AG04449 (cell line): Measurements from ENCODE around the gene PRR18.

Experiments used
- CTCF ChIA-PET: fragments of 350-600 bp; formaldehyde crosslinking; extraction: SDS; loops from one replicate; lab custom pipeline; 2021; ENCODE audit warnings: antibody characterized with exemption; lab: Yijun Ruan, JAX
- POLR2A ChIA-PET: fragments of 400-600, 350-600 bp; formaldehyde crosslinking; extraction: SDS; loops from one replicate; lab custom pipeline; 2020; ENCODE audit warnings: antibody characterized with exemption, inconsistent platforms; lab: Yijun Ruan, JAX
- DNase-seq: peaks from one replicate; pipeline ENCODE4 v3.0.0-alpha.2; 2010; ENCODE audit warnings: low read depth, low spot score
- H3K4me3 ChIP-seq: 2 replicates; pipeline ENCODE4 v1.5.1; 2011; ENCODE audit warnings: low read depth, mild to moderate bottlenecking, control low read depth, low read length
- TF ChIP-seq, protein P1 (sequence below): IDR thresholded peaks from one replicate; pipeline ENCODE4 v1.5.1; 2011; ENCODE audit warnings: mild to moderate bottlenecking, moderate library complexity, low read length, control low read depth, inconsistent platforms; ENCODE audit not compliant: insufficient read depth; ENCODE audit errors: missing control alignments

Gene PRR18

DNA sequence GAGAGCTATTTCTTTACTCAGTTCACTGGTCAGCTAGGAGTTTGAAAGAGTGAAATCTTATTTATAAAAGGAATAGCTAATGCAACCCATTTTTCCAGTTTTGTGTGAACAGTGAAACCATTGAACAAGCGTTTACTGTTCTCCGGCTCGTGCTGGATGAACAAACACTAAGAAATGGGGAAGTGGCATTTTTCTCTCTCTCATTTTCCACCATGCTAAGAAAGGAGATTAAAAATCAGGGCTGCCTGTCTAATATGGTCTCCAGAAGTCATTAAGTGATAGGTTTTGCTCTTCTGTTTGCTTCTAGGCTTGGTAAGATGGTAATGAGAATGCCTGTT lies 34.9 kb upstream of the PRR18 start:
- H3K4me3 ChIP-seq, result peak overlapping the region; percentile 100
- TF ChIP-seq, protein P1, sequence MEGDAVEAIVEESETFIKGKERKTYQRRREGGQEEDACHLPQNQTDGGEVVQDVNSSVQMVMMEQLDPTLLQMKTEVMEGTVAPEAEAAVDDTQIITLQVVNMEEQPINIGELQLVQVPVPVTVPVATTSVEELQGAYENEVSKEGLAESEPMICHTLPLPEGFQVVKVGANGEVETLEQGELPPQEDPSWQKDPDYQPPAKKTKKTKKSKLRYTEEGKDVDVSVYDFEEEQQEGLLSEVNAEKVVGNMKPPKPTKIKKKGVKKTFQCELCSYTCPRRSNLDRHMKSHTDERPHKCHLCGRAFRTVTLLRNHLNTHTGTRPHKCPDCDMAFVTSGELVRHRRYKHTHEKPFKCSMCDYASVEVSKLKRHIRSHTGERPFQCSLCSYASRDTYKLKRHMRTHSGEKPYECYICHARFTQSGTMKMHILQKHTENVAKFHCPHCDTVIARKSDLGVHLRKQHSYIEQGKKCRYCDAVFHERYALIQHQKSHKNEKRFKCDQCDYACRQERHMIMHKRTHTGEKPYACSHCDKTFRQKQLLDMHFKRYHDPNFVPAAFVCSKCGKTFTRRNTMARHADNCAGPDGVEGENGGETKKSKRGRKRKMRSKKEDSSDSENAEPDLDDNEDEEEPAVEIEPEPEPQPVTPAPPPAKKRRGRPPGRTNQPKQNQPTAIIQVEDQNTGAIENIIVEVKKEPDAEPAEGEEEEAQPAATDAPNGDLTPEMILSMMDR, result no peak
- ChIA-PET POLR2A (no interaction called here), CTCF (interaction anchor here (2.9 kb wide), 1 partner anchor 29 kb away, joined by 11 read pairs; no protein-coding TSS in a partner anchor)
- DNase-seq, result no peak

- DNase-seq, result peak; percentile 12
- TF ChIP-seq, protein P1, result no peak
- ChIA-PET CTCF (interaction anchor here (0.8 to 2.9 kb wide), 4 partner anchors 17 to 39 kb away, joined by 3 to 11 read pairs (median 4); no protein-coding TSS in a partner anchor), POLR2A (no interaction called here)
- H3K4me3 ChIP-seq, result peak within 1 kb of the TSS; percentile 100
These were observed 34.4 kb upstream of the PRR18 start, which contains the start of gene SFT2D1 for GRCh38 chr6:166342349-166343149. SFT2D1 (minus strand) TSS chr6:166342545; CDS start chr6:166342481, 64 bp downstream.

DNA sequence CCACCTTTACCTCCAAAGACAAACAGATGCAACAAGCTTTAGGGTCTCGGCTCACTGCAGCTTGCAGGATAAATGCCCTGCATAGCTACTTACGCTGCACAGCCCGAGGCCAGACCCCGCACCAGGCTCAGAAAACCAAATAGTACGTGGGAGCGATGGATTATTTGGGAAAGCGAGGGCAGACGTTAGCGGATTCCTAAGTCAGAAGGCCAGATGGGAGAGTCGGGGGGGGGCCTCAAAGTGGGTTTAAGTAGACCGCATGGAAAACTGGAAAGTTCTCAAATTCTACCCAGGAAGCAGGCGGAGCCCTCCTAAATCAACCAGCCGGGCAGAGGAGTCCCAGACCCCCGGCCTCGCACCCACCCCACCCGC lies 33.8 kb upstream of the PRR18 start:
- TF ChIP-seq, protein P1, result no peak
- CTCF ChIA-PET, result interaction anchor here (0.8 to 1.3 kb wide), 3 partner anchors 16 to 40 kb away, joined by 3 to 4 read pairs (median 4); no protein-coding TSS in a partner anchor
- DNase-seq, result no peak
- POLR2A ChIA-PET, result interaction anchor here (0.6 kb wide), 1 partner anchor 259 kb away, joined by 4 read pairs; no protein-coding TSS in a partner anchor
- H3K4me3 ChIP-seq, result peak overlapping the region; percentile 100

GRCh38 chr6:166341464-166341863 lies 33.3 kb upstream of the PRR18 start:
- POLR2A ChIA-PET, result interaction anchor here (0.6 kb wide), 1 partner anchor 260 kb away, joined by 4 read pairs; no protein-coding TSS in a partner anchor
- peak overlapping the region; percentile 100 for H3K4me3 ChIP-seq
- no peak for DNase-seq
- TF ChIP-seq, protein P1, result no peak
- CTCF ChIA-PET, result interaction anchor here (0.8 to 1.3 kb wide), 3 partner anchors 16 to 40 kb away, joined by 3 to 4 read pairs (median 4); no protein-coding TSS in a partner anchor

- H3K4me3 ChIP-seq, result no peak overlapping the region
- TF ChIP-seq, protein P1, result no peak
- POLR2A ChIA-PET, result no interaction called here
- CTCF ChIA-PET, result no interaction called here
- no peak for DNase-seq
These were observed 30.7 kb upstream of the PRR18 start for GRCh38 chr6:166338854-166339253.

GRCh38 chr6:166336847-166337246 lies 28.7 kb upstream of the PRR18 start:
- ChIA-PET CTCF (no interaction called here), POLR2A (no interaction called here)
- TF ChIP-seq, protein P1, result no peak
- DNase-seq, result no peak
- H3K4me3 ChIP-seq, result no peak overlapping the region
